H9 (cell line): Measurements from ENCODE around the gene ELAVL1. TPM values are rescaled to one million over a fixed set of nuclear protein-coding genes. Genes with fewer than 3 reads are reported as not detected.

ENCODE experiments used
- DNase-seq: peaks from one replicate; pipeline ENCODE4 v3.0.0-alpha.2; 2017
- H2AFZ ChIP-seq: one replicate; pipeline ENCODE4 v1.6.1; 2013; ENCODE audit warnings: mild to moderate bottlenecking, low read length, control low read depth, moderate library complexity
- H2AK5ac ChIP-seq: 2 replicates; pipeline ENCODE4 v1.6.1; 2013; ENCODE audit warnings: low read length, control low read depth, mixed read lengths; ENCODE audit not compliant: insufficient read length
- H2BK120ac ChIP-seq: one replicate; pipeline ENCODE4 v1.6.1; 2013; ENCODE audit warnings: low read depth, mild to moderate bottlenecking, low read length, control low read depth, inconsistent platforms; ENCODE audit not compliant: poor library complexity, severe bottlenecking
- H2BK12ac ChIP-seq: 2 replicates; pipeline ENCODE4 v1.6.1; 2013; ENCODE audit warnings: low read length, control low read depth, mixed read lengths, low read depth; ENCODE audit not compliant: insufficient read length
- H2BK15ac ChIP-seq: 2 replicates; pipeline ENCODE4 v1.6.1; 2013; ENCODE audit warnings: low read depth, low read length, control low read depth
- H2BK20ac ChIP-seq: one replicate; pipeline ENCODE4 v1.6.1; 2013; ENCODE audit warnings: low read depth, mild to moderate bottlenecking, low read length, control low read depth, inconsistent platforms; ENCODE audit not compliant: poor library complexity, severe bottlenecking
- H2BK5ac ChIP-seq: 2 replicates; pipeline ENCODE4 v1.6.1; 2013; ENCODE audit warnings: low read length, control low read depth, mixed read lengths; ENCODE audit not compliant: insufficient read length
- H3K14ac ChIP-seq: 2 replicates; pipeline ENCODE4 v1.6.1; 2013; ENCODE audit warnings: low read length, control low read depth; ENCODE audit not compliant: insufficient read depth
- H3K18ac ChIP-seq: 2 replicates; pipeline ENCODE4 v1.6.1; 2013; ENCODE audit warnings: low read depth, mild to moderate bottlenecking, mixed read lengths, low read length, control low read depth; ENCODE audit not compliant: insufficient read length
- H3K23ac ChIP-seq: 2 replicates; pipeline ENCODE4 v1.6.1; 2013; ENCODE audit warnings: low read length, control low read depth, mixed read lengths, low read depth; ENCODE audit not compliant: insufficient read length
- H3K23me2 ChIP-seq: 2 replicates; pipeline ENCODE4 v1.6.1; 2013; ENCODE audit warnings: low read depth, mild to moderate bottlenecking, mixed read lengths, low read length, control low read depth; ENCODE audit not compliant: insufficient read length, poor library complexity, severe bottlenecking
- H3K27ac ChIP-seq: 2 replicates; pipeline ENCODE4 v1.5.1; 2013; ENCODE audit warnings: low read length, control low read depth, mixed read lengths, low read depth; ENCODE audit not compliant: insufficient read length
- H3K27me3 ChIP-seq: 2 replicates; pipeline ENCODE4 v1.6.1; 2013; ENCODE audit warnings: low read length, control low read depth, inconsistent platforms; ENCODE audit not compliant: insufficient read depth
- H3K4ac ChIP-seq: 2 replicates; pipeline ENCODE4 v1.6.1; 2013; ENCODE audit warnings: low read depth, mild to moderate bottlenecking, control low read depth, inconsistent platforms, low read length, moderate library complexity
- H3K4me1 ChIP-seq: 2 replicates; pipeline ENCODE4 v1.6.1; 2013; ENCODE audit warnings: low read length, control low read depth, inconsistent platforms; ENCODE audit not compliant: insufficient read depth
- H3K4me2 ChIP-seq: 2 replicates; pipeline ENCODE4 v1.6.1; 2013; ENCODE audit warnings: low read length, control low read depth, mixed read lengths; ENCODE audit not compliant: insufficient read length, insufficient read depth
- H3K56ac ChIP-seq: 2 replicates; pipeline ENCODE4 v1.6.1; 2013; ENCODE audit warnings: low read depth, mild to moderate bottlenecking, mixed read lengths, low read length, control low read depth; ENCODE audit not compliant: insufficient read length
- H3K79me1 ChIP-seq: 2 replicates; pipeline ENCODE4 v1.6.1; 2013; ENCODE audit warnings: low read depth, mild to moderate bottlenecking, moderate library complexity, low read length, control low read depth, inconsistent platforms; ENCODE audit not compliant: insufficient read depth, poor library complexity, severe bottlenecking
- H3K79me2 ChIP-seq: 2 replicates; pipeline ENCODE4 v1.6.1; 2013; ENCODE audit warnings: low read length, control low read depth, inconsistent platforms; ENCODE audit not compliant: insufficient read depth
- H3K9ac ChIP-seq: 2 replicates; pipeline ENCODE4 v1.6.1; 2013; ENCODE audit warnings: low read length, control low read depth, mixed read lengths; ENCODE audit not compliant: insufficient read length; ENCODE audit errors: extremely low read depth
- H3K9me3 ChIP-seq: one replicate; pipeline ENCODE4 v1.6.1; 2013; ENCODE audit warnings: low read depth, low read length, inconsistent platforms; ENCODE audit not compliant: control insufficient read depth
- H3T11ph ChIP-seq: one replicate; pipeline ENCODE4 v1.6.1; 2013; ENCODE audit warnings: mild to moderate bottlenecking, low read length, control low read depth, inconsistent platforms
- H4K20me1 ChIP-seq: one replicate; pipeline ENCODE4 v1.6.1; 2013; ENCODE audit not compliant: control insufficient read depth, insufficient read length, insufficient read depth
- H4K5ac ChIP-seq: 2 replicates; pipeline ENCODE4 v1.6.1; 2013; ENCODE audit warnings: low read depth, mild to moderate bottlenecking, mixed read lengths, low read length, control low read depth; ENCODE audit not compliant: insufficient read length
- H4K8ac ChIP-seq: replicated peaks from 2 replicates; pipeline ENCODE4 v1.6.1; 2013; ENCODE audit warnings: low read length, control low read depth, mixed read lengths, low read depth; ENCODE audit not compliant: insufficient read length
- H4K91ac ChIP-seq: 2 replicates; pipeline ENCODE4 v1.6.1; 2013; ENCODE audit warnings: low read depth, mild to moderate bottlenecking, moderate library complexity, mixed read lengths, low read length, control low read depth; ENCODE audit not compliant: insufficient read length
- H3K27ac Mint-ChIP-seq, 3 experiments: 2 replicates in 2 of 3; 3 replicates in 1 of 3; pipeline ENCODE4 v1.8.0; 2020 to 2021; ENCODE audit warnings: mixed read lengths in 3 of 3, mild to moderate bottlenecking in 1 of 3, moderate library complexity in 1 of 3
- H3K27me3 Mint-ChIP-seq: 2 replicates; pipeline ENCODE4 v1.8.0; 2021; ENCODE audit warnings: low read depth, mild to moderate bottlenecking, moderate library complexity, mixed read lengths
- H3K36me3 Mint-ChIP-seq, 3 experiments: 2 replicates in 2 of 3; 3 replicates in 1 of 3; pipeline ENCODE4 v1.8.0; 2020 to 2021; ENCODE audit warnings: low read depth in 3 of 3, mixed read lengths in 3 of 3; ENCODE audit not compliant: insufficient read depth in 1 of 3
- H3K4me1 Mint-ChIP-seq, 2 experiments: 2 replicates each; pipeline ENCODE4 v1.8.0; 2020; ENCODE audit warnings: mixed read lengths in 2 of 2
- H3K4me3 Mint-ChIP-seq, 2 experiments: 2 replicates in 1 of 2; 3 replicates in 1 of 2; pipeline ENCODE4 v1.8.0; 2020 to 2021; ENCODE audit warnings: mild to moderate bottlenecking in 2 of 2, mixed read lengths in 2 of 2, moderate library complexity in 1 of 2
- H3K9me3 Mint-ChIP-seq, 2 experiments: 2 replicates in 1 of 2; 3 replicates in 1 of 2; pipeline ENCODE4 v1.8.0; 2020; ENCODE audit warnings: mild to moderate bottlenecking in 2 of 2, mixed read lengths in 2 of 2, moderate library complexity in 1 of 2
- WGBS: extraction: QIAGEN DNeasy Blood & Tissue Kit; methylation state at CpG from one replicate; pipeline ENCODE4 v1.1.7; 2013; ENCODE audit warnings: missing lambda C conversion rate, low lambda C conversion rate, mixed read lengths; ENCODE audit not compliant: insufficient read length; ENCODE audit errors: extremely low coverage; 5-methylcytosine and 5-hydroxymethylcytosine counted together
- total RNA-seq: library from RNA; stranded (reverse); gene quantifications from 2 replicates; pipeline ENCODE4 v1.2.1, GENCODE V29; 2021
- TF ChIP-seq, protein P1 (sequence below): fragments of 200-600 bp; sonication (generic); conservative IDR thresholded peaks from 3 replicates; pipeline ENCODE4 v1.8.0; 2021; ENCODE audit warnings: antibody characterized with exemption, mild to moderate bottlenecking

The ELAVL1 gene
- total RNA-seq, 1 experiment from 2014 or later: 149 TPM

DNA sequence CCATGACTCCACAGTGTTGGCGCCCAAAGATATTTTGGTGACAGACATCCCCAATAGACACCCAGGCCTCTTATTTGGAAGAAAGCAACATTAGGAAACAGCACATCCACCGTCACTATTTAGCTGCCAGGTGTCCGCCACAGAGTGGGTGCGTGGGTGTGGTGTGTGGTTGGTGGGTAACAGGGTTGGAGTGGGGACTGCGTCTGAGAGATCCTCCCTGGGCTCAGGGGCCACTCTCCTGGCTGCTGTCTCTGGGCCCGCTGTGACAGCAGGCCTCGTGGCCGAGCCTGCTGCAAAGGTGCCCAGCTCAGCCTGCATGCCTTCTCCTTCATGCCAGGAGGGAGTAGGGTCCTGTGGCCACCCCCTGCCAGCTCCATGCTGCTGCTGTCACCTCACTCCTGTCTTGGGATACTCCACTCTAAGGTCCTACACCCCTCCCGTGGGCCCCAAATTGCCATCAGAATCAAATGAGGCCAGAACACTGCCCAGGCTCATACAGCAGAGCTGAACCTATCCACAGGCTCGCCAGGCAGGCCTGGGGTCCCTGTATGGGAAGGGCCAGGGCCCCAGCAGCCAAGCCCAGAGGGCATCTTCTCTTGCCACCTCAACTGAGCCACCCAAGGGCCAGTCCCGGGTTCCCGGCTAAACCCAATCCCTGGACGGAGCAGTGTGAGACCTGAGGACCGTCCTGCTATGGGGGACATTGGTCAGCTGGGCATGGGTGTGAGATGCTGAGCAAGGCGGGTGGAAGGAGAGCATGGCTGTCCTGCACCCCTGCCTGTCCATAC, 37.2 kb downstream of the ELAVL1 start:
- H3K27ac ChIP-seq: no peak overlapping the region
- no peak overlapping the region for H3K23ac ChIP-seq
- H3K4me2 ChIP-seq: no peak overlapping the region
- no peaks in the 10 kb centered on the region for H3K27me3 ChIP-seq
- H3K23me2 ChIP-seq: no peaks in the 10 kb centered on the region
- H4K91ac ChIP-seq: no peak overlapping the region
- no peak overlapping the region for H3T11ph ChIP-seq
- TF ChIP-seq, protein P1, sequence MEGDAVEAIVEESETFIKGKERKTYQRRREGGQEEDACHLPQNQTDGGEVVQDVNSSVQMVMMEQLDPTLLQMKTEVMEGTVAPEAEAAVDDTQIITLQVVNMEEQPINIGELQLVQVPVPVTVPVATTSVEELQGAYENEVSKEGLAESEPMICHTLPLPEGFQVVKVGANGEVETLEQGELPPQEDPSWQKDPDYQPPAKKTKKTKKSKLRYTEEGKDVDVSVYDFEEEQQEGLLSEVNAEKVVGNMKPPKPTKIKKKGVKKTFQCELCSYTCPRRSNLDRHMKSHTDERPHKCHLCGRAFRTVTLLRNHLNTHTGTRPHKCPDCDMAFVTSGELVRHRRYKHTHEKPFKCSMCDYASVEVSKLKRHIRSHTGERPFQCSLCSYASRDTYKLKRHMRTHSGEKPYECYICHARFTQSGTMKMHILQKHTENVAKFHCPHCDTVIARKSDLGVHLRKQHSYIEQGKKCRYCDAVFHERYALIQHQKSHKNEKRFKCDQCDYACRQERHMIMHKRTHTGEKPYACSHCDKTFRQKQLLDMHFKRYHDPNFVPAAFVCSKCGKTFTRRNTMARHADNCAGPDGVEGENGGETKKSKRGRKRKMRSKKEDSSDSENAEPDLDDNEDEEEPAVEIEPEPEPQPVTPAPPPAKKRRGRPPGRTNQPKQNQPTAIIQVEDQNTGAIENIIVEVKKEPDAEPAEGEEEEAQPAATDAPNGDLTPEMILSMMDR: no peak
- H3K4me3 Mint-ChIP-seq: no peak overlapping the region
- H3K27ac Mint-ChIP-seq: peak overlapping the region; percentile 48 to 95 (median 80)
- H3K79me1 ChIP-seq: no peaks in the 10 kb centered on the region
- no peak overlapping the region for H3K4ac ChIP-seq
- H3K79me2 ChIP-seq: no peaks in the 10 kb centered on the region
- no CpG with 5 or more reads among the region's 15 CpGs for WGBS
- no peak overlapping the region for H2BK5ac ChIP-seq
- no peaks in the 10 kb centered on the region for H3K27me3 Mint-ChIP-seq
- H4K5ac ChIP-seq: no peak overlapping the region
- DNase-seq: no peak
- no peaks in the 10 kb centered on the region for H3K9me3 Mint-ChIP-seq
- H3K4me1 ChIP-seq: no peaks in the 10 kb centered on the region
- H3K36me3 Mint-ChIP-seq: peaks cover 31 to 81% (median 60%) of the 10 kb centered on the region in 3 experiments
- no peak overlapping the region; the same call in 1 of the 2 replicates for H3K14ac ChIP-seq
- H2BK12ac ChIP-seq: no peak overlapping the region
- H3K18ac ChIP-seq: no peak overlapping the region
- no peaks in the 10 kb centered on the region for H3K9me3 ChIP-seq
- no peak overlapping the region for H4K8ac ChIP-seq
- no peak overlapping the region for H3K56ac ChIP-seq
- no peak overlapping the region for H2BK20ac ChIP-seq
- H2AK5ac ChIP-seq: no peak overlapping the region
- H2BK120ac ChIP-seq: no peak overlapping the region
- no peaks in the 10 kb centered on the region for H4K20me1 ChIP-seq
- H3K9ac ChIP-seq: no peak overlapping the region
- no peak overlapping the region for H2AFZ ChIP-seq
- peaks cover 17 to 23% of the 10 kb centered on the region in 2 experiments for H3K4me1 Mint-ChIP-seq
- H2BK15ac ChIP-seq: no peak overlapping the region
